ES-I3 (cell line): ENCODE results near the gene MRPL50.
A peak's percentile ranks its signal among the peaks of the same experiment; 100 is the strongest.

Experiments used
- H3K36me3 ChIP-seq: 2 replicates; pipeline ENCODE4 v1.6.1; 2013; ENCODE audit warnings: mild to moderate bottlenecking, low read length, control low read depth, moderate library complexity; ENCODE audit not compliant: insufficient read depth
- H3K4me1 ChIP-seq: 2 replicates; pipeline ENCODE4 v1.6.1; 2013; ENCODE audit warnings: mild to moderate bottlenecking, control low read depth, low read length; ENCODE audit not compliant: insufficient read depth
- H3K9ac ChIP-seq: 2 replicates; pipeline ENCODE4 v1.6.1; 2013; ENCODE audit warnings: low read depth, mild to moderate bottlenecking, low read length, moderate library complexity
- H3K9me3 ChIP-seq: 2 replicates; pipeline ENCODE4 v1.6.1; 2013; ENCODE audit warnings: mild to moderate bottlenecking, low read length, moderate library complexity; ENCODE audit not compliant: control insufficient read depth, insufficient read depth

Gene MRPL50

DNA sequence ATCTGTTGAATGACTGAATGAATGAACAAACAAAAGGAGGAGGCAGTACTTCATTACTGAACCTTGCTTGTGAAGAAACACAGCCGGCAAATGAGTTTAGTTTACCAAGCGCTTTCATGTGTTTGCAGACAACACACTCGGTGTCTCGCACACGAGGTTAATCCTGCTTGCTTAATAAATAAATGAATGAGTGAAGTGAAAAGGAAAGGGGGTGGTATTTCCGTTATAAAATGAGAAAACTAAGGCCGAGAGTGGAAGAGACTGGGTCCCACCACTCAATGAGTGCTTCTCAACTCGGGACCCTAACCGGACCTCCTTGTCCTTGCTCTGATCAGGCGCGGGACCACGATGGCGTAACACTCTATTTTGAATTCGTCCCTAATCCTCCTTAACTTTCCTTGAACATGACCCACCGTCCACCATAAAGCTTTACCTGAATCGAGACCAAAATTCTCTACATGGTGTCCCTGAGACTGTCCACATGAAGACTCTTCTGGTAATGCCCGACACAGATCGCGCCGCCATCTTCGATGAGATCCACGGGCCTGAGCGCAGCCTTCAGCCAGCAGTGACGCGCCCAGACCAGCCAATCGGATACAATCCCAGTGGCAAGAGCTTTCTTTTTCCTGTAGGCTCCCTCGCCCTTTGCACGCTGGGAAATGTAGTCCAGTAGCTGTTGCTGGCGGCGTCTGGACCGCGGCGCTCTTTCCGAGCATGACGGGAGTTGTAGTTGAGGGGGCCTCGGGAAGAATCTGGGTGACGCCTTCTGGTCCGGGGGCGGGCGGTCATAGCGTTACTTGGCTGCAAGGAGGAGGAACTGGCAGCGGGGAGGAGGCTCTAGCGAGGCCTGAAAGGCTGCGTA is at the start of gene MRPL50, which contains the start of gene ZNF189:
Gene MRPL50 (minus strand): TSS at position 551 of the 862 bp plus-strand sequence. CDS start 26 bp downstream, at position 525.
Gene ZNF189 (plus strand): TSS at position 784 of the 862 bp plus-strand sequence. CDS start 306 bp downstream, outside the sequence.
- no peaks in the 10 kb centered on the region; the same call in 1 of the 2 replicates for H3K36me3 ChIP-seq
- H3K9ac ChIP-seq, result peak within 1 kb of the TSS; percentile 82
- H3K4me1 ChIP-seq, result peaks cover 7% of the 10 kb centered on the region; the same call in 1 of the 2 replicates
- H3K9me3 ChIP-seq, result peaks cover 5% of the 10 kb centered on the region; the same call in 1 of the 2 replicates

DNA sequence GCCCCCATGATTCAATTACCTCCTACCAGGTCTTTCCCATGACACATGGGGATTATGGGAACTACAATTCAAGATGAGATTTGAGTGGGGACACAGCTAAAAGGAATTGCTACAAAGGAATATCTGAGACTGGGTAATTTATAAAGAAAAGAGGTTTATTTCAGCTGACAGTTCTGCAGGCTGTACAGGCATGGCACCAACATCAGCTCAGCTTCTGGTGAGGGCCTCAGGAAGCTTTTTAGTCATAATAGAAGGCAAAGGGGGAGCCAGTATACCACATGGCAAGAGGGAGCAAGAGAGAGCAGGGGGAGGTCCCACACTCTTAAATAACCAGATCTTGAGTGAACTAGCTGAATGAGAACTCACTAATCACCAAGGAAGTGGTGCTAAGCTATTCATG is 48.3 kb upstream of the MRPL50 start:
- no peaks in the 10 kb centered on the region for H3K4me1 ChIP-seq
- no peak overlapping the region for H3K9ac ChIP-seq
- H3K36me3 ChIP-seq, result no peaks in the 10 kb centered on the region
- no peaks in the 10 kb centered on the region; the same call in none of the 2 replicates for H3K9me3 ChIP-seq

DNA sequence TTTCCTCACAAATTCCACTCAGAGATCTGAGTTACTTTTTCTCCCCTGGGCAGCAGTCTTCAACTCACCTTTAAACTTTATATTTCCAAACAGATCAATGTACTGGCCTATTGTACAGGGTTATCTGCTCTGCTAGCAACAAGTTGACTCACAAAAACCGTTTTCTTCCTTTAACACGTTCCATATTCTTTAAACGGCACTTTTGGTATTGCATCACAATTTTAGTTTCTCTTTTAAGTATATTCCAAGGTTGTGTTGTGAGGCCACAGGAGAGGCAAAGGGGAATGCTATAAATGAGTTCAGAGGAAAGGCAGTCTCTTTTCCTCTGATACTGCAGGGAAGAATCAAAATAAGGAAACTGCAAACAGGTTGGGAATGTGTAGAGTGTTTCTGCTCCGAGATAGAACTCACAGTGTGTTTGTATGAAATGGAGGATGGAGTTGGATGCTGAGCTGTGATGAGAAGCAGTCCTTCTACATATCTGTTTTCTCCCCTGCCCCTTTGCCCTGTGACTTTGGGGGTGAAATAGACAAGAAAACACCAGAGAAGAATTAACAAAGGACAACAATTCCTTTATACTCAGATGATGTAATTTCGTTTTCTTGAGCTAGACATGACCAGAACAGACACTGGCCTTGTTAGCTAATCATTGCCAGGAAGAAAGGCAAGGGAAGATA is 47.1 kb upstream of the MRPL50 start:
- Histone ChIP-seq H3K36me3 (no peaks in the 10 kb centered on the region), H3K4me1 (no peaks in the 10 kb centered on the region), H3K9me3 (no peaks in the 10 kb centered on the region; the same call in 1 of the 2 replicates), H3K9ac (no peak overlapping the region)

DNA sequence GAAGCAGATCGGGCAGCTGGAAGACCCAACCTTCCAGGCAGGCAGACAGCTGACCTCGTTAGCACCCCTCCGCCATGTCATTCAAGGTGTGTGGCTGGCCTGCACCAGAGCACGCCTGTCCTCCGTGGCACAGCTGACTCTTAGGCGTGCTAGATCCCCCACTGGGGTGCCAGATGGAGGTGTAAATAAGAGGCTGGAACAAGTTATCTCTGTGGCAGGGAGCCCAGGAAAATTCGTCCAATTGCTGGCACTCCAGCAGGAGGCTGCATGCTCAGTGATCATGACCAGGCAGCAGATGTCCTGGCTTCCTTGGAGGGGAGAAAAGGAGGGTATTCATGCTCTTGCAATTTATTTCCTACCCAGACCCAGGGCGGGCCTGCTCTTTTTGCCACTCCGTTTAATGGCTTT is 45.0 kb upstream of the MRPL50 start:
- H3K36me3 ChIP-seq, result no peaks in the 10 kb centered on the region
- H3K9me3 ChIP-seq, result no peaks in the 10 kb centered on the region; the same call in 1 of the 2 replicates
- no peak overlapping the region for H3K9ac ChIP-seq
- H3K4me1 ChIP-seq, result no peaks in the 10 kb centered on the region

DNA sequence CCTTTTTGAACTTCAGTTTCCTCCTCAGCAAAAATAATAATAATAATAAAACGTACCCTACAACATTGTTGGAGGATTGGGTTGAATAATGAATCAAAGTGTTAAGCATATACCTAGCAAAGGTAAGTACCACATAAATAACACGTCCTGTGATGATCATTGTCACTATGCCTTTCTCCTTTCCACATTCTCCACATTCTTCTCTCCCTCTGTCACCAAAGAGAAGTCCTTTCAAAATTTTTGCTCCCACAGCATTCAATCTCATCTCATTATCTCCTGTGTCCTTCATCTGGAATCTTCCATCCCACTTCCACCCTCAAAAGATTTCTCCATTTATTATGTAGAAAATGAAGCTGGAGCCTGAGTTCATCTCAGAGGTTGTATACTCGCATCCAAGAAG is 44.3 kb upstream of the MRPL50 start:
- Histone ChIP-seq H3K4me1 (no peaks in the 10 kb centered on the region), H3K36me3 (no peaks in the 10 kb centered on the region), H3K9ac (no peak overlapping the region), H3K9me3 (no peaks in the 10 kb centered on the region; the same call in 1 of the 2 replicates)

DNA sequence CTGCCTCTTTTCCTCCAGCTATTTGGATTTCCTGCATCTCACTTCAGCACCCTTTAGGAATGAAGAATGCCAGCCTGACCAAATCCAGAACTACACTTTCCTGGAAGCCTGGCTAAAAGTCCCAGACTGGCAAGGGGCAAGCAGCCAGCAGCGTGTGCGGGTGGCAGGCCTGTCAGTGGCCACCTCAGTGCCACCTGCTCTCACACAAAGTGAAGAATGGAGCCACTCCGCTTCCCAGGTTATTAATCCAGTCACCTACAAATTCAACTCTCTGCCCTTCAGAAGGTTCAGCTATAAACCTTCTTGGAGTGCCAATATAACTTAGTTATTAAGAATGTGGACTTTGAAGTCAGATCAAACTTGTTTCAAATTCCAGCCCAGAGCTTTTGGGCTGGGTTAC is 43.9 kb upstream of the MRPL50 start:
- Histone ChIP-seq H3K4me1 (no peaks in the 10 kb centered on the region), H3K9ac (no peak overlapping the region), H3K36me3 (no peaks in the 10 kb centered on the region), H3K9me3 (no peaks in the 10 kb centered on the region; the same call in 1 of the 2 replicates)

DNA sequence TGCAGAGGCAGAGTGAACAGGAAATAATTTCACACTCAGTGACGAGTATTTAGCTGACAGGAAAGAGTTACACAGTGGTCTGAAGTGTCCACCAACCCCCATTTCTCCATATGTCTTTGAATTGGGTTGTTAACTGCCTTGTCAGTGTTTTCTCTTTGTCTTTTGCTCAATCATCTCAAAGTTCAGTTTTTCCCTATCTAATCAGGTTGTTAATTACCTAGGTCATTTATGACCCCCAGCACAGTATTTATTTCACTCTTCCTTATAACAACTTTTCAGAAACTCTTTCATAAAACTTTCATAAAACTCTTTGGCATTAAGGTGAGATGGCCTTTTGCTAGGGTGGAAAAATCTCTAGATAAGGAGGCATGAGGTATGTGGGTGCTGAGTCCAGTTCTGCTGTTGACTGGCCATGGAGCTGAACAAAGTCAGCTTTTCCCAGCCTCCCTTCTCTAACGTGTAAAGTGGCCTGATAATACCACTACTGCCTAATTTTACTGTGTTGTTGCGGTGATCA is 42.4 kb upstream of the MRPL50 start:
- Histone ChIP-seq H3K9ac (no peak overlapping the region), H3K36me3 (no peaks in the 10 kb centered on the region), H3K9me3 (no peaks in the 10 kb centered on the region; the same call in 1 of the 2 replicates), H3K4me1 (no peaks in the 10 kb centered on the region)

DNA sequence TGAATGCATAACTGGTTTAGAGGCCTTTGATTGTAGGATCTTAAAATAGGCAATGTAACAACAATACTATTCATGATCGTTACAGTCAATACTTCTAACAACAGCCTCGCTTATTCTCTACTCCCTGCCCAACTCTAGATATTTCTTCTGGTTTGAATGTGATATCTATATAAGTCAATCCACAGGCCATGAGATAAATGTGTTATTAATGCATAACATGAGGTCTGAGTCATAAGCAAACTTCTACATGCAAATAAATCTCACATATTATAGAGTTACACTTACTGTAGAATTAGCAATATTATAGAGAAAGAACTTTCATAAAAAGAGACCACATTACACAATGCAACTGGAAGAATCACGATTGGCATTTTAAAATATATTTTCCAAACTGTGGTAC is 40.1 kb upstream of the MRPL50 start:
- H3K4me1 ChIP-seq, result no peaks in the 10 kb centered on the region
- H3K9ac ChIP-seq, result no peak overlapping the region
- no peaks in the 10 kb centered on the region; the same call in 1 of the 2 replicates for H3K9me3 ChIP-seq
- H3K36me3 ChIP-seq, result no peaks in the 10 kb centered on the region

DNA sequence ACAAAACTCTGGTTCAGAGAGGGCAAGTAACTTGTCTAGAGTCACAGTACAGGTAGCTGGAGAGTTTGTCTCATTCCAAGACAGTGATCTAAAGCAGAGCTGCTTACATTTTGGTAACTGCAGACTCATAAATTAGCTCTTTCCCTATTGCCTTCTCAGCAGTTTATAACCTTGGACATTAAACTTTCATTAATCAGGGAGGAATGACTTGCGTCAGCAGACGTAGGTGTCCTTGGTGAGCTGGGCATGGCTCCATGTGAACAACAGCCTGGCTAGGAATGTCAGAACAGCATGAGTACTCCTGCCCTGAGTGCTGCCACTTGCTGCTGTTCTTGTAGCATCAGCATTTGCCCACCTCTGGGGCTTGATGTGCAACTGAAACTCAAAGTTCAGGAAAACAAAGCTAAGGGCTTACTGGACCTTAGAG is 39.4 kb upstream of the MRPL50 start:
- Histone ChIP-seq H3K9me3 (no peaks in the 10 kb centered on the region), H3K36me3 (no peaks in the 10 kb centered on the region), H3K9ac (no peak overlapping the region), H3K4me1 (no peaks in the 10 kb centered on the region)

DNA sequence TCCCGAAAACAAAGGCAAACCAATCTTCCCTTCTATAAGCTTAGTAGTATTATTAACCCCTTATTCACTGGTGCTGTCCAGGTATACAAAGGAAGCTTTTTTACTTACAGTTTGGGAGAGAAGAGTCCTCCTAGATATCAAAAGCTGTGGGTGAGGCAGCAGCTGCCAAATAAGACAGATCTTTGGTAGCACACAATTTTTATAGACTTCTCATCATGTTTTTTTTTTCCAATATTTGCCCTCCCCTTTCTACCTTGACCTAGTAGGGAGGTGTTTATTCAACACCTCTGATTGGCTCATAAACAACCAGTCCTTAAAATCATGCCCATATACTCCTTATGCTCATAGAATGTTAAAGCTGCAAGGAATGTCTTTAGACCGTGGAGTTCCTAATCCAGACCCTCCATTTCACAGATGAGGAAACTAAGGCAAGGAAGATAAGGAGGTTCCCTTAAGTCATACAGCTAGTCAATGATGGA is 37.2 kb upstream of the MRPL50 start, which contains the start of gene ALDOB:
Gene ALDOB (minus strand): TSS at position 174 of the 479 bp plus-strand sequence. CDS start 4,887 bp downstream, outside the sequence.
- Histone ChIP-seq H3K4me1 (no peaks in the 10 kb centered on the region), H3K9ac (no peak within 1 kb of the TSS), H3K9me3 (no peaks in the 10 kb centered on the region)

DNA sequence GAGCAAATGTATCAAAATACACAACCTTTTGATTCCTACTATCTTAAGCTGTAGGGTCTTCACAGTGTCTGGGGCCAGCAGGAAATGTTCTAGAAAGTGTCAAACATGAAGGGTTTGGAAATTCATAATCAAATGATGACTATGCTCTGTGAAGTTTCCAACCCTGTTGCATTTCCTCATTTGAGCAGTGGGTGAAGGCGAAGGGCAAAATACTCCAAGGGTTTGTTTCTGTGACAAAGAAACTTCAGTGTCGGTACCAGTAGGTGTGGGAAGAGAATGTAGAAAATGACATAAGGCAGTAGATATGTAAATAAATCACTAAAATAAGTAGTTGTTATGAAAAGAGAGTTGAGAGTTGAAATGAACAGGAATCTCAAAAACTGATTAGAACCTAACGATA is 36.6 kb upstream of the MRPL50 start:
- Histone ChIP-seq H3K4me1 (no peaks in the 10 kb centered on the region), H3K36me3 (no peaks in the 10 kb centered on the region)

More for the DNA sequence above, 37.2 kb upstream of the MRPL50 start, which contains the start of gene ALDOB:
- H3K36me3 ChIP-seq, result no peaks in the 10 kb centered on the region

DNA sequence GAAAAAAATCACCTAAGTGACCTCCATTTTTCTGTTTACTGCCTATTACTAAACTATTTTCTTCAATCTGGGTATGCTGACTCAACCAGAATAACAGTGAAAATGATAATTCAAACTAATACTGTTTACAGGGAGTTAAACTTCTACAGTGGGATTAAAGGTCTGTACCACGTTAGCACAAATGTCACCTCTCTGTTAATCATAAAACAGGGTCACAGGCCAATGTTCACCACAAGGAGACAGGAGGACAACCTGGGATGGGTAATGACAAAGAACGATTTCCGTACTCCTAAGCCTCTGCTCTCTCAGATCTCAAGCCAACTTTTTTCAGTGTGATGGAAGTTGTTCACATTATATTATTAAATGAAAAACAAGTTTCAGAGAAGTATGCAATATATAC is 34.8 kb upstream of the MRPL50 start:
- no peaks in the 10 kb centered on the region for H3K36me3 ChIP-seq
- no peaks in the 10 kb centered on the region for H3K9me3 ChIP-seq
- H3K4me1 ChIP-seq, result no peaks in the 10 kb centered on the region
- no peak overlapping the region for H3K9ac ChIP-seq

More for the DNA sequence above, 36.6 kb upstream of the MRPL50 start:
- H3K9me3 ChIP-seq, result no peaks in the 10 kb centered on the region
- H3K9ac ChIP-seq, result no peak overlapping the region

DNA sequence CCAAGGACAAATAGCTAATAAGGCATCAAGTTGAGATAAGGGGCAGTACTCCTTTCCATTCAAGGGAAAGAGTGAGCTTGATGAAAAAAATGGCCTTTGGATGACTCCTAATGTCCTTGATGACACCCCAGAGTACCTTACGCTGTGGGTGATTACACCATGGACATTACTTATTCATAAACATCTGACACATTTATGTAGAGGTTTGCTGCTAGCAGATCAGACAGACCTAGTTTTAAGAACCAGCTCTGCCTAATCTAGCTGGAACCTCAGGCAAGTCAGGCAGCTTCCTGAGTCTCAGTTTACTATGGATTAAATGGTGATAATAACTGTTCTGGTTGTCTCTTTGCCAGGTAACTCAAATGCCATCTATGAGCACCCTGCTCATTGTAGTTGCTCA is 34.3 kb upstream of the MRPL50 start:
- no peak overlapping the region for H3K9ac ChIP-seq
- no peaks in the 10 kb centered on the region for H3K9me3 ChIP-seq
- H3K36me3 ChIP-seq, result no peaks in the 10 kb centered on the region

DNA sequence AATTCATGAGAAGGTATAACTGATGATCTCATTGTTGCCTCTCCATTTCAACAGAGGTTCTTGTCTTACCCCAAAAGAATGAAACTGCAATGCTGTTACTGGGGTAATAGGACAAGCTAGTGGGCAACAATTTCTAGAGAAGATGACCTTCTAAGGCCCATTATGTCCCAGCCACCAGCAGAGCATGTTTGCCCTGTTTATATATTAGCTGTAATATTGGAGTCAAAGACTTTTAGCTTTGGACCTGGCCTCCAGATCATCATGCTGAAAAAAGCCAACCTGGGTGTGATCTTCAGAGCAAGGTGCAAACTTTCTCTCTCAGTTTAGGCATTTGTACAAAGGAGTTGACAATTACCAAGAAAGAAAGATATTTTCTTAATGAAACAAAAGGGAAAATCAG is 33.8 kb upstream of the MRPL50 start:
- no peaks in the 10 kb centered on the region for H3K4me1 ChIP-seq
- no peaks in the 10 kb centered on the region for H3K9me3 ChIP-seq
- H3K36me3 ChIP-seq, result no peaks in the 10 kb centered on the region
- no peak overlapping the region for H3K9ac ChIP-seq

More for the DNA sequence above, 34.3 kb upstream of the MRPL50 start:
- H3K4me1 ChIP-seq, result no peaks in the 10 kb centered on the region
